GM10248 (cell line): ENCODE measurements around the gene GHR.

ENCODE experiments used
- CTCF ChIA-PET: fragments of 300-600 bp; sonication (Branson Sonifier 250); formaldehyde crosslinking; extraction: SDS; loops from one replicate; lab custom pipeline; 2021; ENCODE audit warnings: antibody characterized with exemption; lab: Yijun Ruan, JAX
- POLR2A ChIA-PET: fragments of 350-650 bp; sonication (Branson Sonifier 250); formaldehyde crosslinking; extraction: SDS; loops from one replicate; lab custom pipeline; 2020; ENCODE audit warnings: antibody characterized with exemption; lab: Yijun Ruan, JAX
- DNase-seq: peaks from one replicate; pipeline ENCODE4 v3.0.0; 2012; ENCODE audit errors: extremely low spot score
- TF ChIP-seq, protein P1 (sequence below): IDR thresholded peaks from 2 replicates; pipeline ENCODE4 v1.5.1; 2012; ENCODE audit warnings: mild to moderate bottlenecking, low read depth; ENCODE audit errors: extremely low read depth, missing control alignments, control extremely low read depth

GHR gene

DNA sequence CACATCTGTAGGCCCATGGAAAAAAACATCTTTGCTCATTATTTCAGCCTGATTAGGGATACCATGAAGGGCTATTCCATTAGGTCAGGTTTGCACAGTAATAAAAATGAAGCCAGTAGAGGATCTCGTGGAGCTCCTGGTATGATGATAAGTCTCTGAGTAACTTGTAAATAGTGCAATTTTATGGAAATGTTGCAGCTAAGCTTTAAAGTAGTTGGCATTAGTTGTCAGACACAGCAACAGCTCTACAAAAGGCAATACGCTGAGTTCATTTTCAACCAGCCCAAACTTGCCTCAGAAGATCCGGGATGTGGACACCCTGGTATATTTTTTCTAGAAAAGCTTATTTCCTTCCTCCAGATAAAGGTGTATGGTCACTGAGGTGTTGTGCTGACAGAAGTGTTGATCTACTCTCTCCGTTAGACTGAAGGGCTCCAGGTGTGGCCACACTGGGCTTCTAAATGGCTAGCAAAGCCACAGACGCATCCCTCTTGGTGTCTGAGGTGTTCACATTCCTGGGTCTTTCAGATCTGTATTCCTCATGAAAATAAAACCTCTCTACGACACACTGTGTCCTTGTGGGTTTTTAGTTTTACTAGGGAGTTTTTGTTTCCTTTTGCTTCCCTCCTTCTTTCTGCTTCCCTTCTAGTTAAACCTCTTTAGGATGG is 141.6 kb downstream of the GHR start:
- TF ChIP-seq, protein P1, sequence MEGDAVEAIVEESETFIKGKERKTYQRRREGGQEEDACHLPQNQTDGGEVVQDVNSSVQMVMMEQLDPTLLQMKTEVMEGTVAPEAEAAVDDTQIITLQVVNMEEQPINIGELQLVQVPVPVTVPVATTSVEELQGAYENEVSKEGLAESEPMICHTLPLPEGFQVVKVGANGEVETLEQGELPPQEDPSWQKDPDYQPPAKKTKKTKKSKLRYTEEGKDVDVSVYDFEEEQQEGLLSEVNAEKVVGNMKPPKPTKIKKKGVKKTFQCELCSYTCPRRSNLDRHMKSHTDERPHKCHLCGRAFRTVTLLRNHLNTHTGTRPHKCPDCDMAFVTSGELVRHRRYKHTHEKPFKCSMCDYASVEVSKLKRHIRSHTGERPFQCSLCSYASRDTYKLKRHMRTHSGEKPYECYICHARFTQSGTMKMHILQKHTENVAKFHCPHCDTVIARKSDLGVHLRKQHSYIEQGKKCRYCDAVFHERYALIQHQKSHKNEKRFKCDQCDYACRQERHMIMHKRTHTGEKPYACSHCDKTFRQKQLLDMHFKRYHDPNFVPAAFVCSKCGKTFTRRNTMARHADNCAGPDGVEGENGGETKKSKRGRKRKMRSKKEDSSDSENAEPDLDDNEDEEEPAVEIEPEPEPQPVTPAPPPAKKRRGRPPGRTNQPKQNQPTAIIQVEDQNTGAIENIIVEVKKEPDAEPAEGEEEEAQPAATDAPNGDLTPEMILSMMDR, result no peak
- POLR2A ChIA-PET, result no interaction called here
- DNase-seq, result no peak
- CTCF ChIA-PET, result interaction anchor here (1.0 to 4.1 kb wide), 2 partner anchors 18 to 57 kb away, joined by 3 to 25 read pairs; no protein-coding TSS in a partner anchor

DNA sequence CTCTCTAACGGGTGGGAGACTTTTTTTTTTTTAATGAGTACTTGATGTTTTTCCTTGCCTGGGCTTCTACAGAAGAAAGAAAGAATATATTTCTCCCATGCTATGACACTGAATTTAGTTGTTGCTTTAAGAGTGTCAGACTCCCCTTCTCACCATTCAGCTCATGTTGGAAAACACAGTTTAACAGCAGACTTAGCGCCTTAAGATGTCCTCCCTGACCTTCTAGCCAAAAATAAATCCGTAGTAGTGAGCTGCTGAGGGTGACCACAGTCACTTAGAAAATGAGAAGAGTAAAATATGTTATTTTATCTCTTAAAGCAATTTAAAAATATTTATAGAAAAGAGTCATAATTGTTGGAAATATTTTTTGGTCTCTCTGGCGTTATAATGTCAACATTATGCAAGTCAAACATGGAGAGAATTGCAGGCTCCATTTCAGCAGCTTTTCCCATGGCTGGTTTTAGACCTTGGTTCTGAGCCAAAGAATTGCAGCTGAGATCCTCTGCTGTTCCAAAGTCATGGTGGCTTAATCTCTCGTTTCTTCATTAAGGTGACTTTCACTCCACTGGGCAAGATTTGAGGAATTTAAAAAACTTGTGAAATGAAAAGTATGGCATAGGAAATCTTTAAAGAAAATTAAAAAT is 143.5 kb downstream of the GHR start:
- no peak for DNase-seq
- ChIA-PET POLR2A (no interaction called here), CTCF (interaction anchor here (1.3 to 4.1 kb wide), 4 partner anchors 11 to 20 kb away, joined by 3 to 25 read pairs (median 5); no protein-coding TSS in a partner anchor)
- TF ChIP-seq, protein P1, result no peak

DNA sequence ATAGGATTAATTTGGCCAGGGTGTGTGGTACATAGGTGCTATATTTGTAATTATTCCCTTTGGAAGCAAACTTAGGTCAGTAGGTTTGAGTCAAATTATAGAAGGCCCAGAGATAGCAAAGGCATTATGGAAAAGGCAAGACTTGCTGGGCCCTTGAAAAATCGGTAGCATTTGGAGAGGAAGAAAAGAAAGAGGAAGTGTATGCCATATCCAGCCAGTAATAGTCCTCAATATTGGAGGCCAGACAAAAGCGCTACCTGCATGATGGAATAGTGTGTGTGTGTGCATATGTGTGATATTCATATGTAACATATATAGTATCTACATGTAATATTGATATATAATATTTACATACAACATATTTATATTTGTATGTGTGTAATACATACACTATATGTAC is 146.1 kb downstream of the GHR start:
- POLR2A ChIA-PET, result no interaction called here
- CTCF ChIA-PET, result interaction anchor here (1.4 kb wide), 1 partner anchor 20 kb away, joined by 3 read pairs; no protein-coding TSS in a partner anchor
- DNase-seq, result no peak
- TF ChIP-seq, protein P1, result no peak

DNA sequence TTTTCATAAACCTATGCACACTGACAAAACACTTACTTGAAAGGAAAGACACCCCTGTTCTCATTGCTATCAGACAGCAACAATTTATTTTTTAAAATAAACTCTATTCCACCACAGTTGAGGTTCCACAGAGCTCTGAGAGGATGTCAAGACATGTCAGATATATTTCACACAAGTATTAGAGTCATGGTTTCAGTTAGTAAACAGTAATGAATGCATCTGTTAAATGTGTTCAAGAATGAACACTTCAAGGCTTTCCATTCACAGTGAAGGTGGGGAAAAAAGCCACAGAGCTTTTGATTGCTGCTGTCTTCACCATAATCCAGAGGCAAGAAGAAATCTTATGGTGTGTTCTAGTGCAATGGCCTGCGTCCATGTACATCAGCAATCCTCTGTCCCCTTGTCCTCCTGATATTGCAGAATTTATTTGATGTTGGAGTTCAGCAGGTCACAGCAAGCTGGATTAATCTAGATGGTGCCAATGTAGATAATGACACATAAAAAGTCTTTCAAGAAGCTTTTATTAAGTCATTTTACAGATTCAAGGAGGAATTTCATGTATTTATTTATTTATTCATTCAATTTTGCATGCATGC is 146.8 kb downstream of the GHR start:
- TF ChIP-seq, protein P1, result no peak
- CTCF ChIA-PET, result interaction anchor here (5.2 kb wide), 1 partner anchor 13 kb away, joined by 38 read pairs; no protein-coding TSS in a partner anchor
- POLR2A ChIA-PET, result no interaction called here
- no peak for DNase-seq

DNA sequence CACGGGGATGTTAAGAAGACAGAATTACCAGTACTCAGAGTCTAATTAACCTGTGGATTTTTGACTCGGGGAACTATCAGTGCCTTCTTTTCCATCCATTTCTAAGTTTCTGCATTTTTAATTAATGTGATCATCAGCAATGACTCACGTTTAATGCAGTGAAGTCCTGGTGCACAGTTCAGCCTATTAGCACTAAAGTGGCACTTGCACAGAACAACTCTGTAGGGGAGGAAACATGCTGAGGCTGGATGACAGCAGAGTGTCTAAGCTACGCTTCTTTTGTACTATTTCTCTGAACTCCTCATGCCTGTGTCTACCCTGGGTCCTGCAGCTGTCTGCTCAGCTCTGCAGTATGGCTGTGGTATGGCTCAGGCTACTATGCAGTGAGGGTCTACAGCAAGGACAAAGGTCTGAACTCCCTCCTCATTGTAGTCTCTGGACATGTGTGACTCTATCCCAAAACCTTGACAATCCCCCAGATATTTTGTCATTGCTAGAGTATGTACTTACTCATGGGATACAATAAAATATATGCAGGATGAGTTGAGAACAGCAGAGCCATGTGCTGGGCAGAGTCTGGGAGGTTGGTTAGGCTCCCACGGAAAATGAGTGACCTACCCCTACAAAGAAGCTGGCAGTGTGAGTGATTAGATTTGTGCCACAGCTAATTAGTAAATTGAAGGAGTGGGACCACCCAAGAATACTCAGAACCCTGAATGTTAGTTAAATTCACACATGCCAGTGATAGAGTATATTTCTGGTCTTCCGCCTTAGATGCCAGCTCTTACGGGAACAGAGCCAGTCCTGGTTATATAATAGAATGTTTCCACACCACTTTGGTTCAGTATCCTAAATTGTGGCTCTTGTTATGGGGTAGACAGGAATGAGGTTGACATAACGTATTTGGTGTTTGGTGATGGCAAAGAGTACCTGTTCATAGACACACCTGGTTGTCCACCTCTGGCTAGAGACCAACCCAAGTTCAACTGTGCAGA is 148.0 kb downstream of the GHR start:
- no peak for DNase-seq
- ChIA-PET POLR2A (no interaction called here), CTCF (interaction anchor here (0.6 to 5.2 kb wide), 2 partner anchors 12 kb away, joined by 3 to 38 read pairs; no protein-coding TSS in a partner anchor)
- TF ChIP-seq, protein P1, result no peak
